ENCODE data around the gene ZNF804B.
"Not testable (repeated sequence)": the region's sequence is repeated elsewhere in the genome, so short reads cannot be mapped to it uniquely, and the experiment has no call there.

ZNF804B gene

GRCh38 chr7:89077992-89078391 is 318.5 kb downstream of the ZNF804B start:
- no peak for DNase-seq (ENCODE audit: low read depth, low spot score)

GRCh38 chr7:89085580-89085979 is 326.1 kb downstream of the ZNF804B start:
- no peak for DNase-seq (ENCODE audit: low read depth, low spot score)

GRCh38 chr7:89091550-89091949 is 332.1 kb downstream of the ZNF804B start:
- no peak for DNase-seq (ENCODE audit: low read depth, low spot score)

GRCh38 chr7:89094269-89094668 is 334.8 kb downstream of the ZNF804B start:
- no peak for DNase-seq (ENCODE audit: low read depth, low spot score)

- DNase-seq (ENCODE audit: low read depth, low spot score): no peak
Measured at GRCh38 chr7:89103564-89103963, 344.1 kb downstream of the ZNF804B start.

- DNase-seq (ENCODE audit: low read depth, low spot score): no peak
Measured at GRCh38 chr7:89104748-89105685, 345.5 kb downstream of the ZNF804B start.

GRCh38 chr7:89123871-89124270 is 364.4 kb downstream of the ZNF804B start:
- no peak for DNase-seq (ENCODE audit: low read depth, low spot score)

- DNase-seq (ENCODE audit: low read depth, low spot score): no peak
Measured at GRCh38 chr7:89129600-89130375, 370.3 kb downstream of the ZNF804B start.

- no peak for DNase-seq (ENCODE audit: low read depth, low spot score)
Measured at GRCh38 chr7:89133357-89133756, 373.9 kb downstream of the ZNF804B start.

GRCh38 chr7:89133819-89134218 is 374.3 kb downstream of the ZNF804B start:
- DNase-seq (ENCODE audit: low read depth, low spot score): no peak

- DNase-seq (ENCODE audit: low read depth, low spot score): no peak
Measured at GRCh38 chr7:89145801-89146200, 386.3 kb downstream of the ZNF804B start.

GRCh38 chr7:89160107-89160506 is 400.6 kb downstream of the ZNF804B start:
- DNase-seq (ENCODE audit: low read depth, low spot score): no peak

GRCh38 chr7:89165421-89165820 is 405.9 kb downstream of the ZNF804B start:
- DNase-seq (ENCODE audit: low read depth, low spot score): no peak

- DNase-seq (ENCODE audit: low read depth, low spot score): no peak
Measured at GRCh38 chr7:89170628-89171027, 411.1 kb downstream of the ZNF804B start.

- DNase-seq (ENCODE audit: low read depth, low spot score): no peak
Measured at GRCh38 chr7:89182116-89182515, 422.6 kb downstream of the ZNF804B start.

- no peak for DNase-seq (ENCODE audit: low read depth, low spot score)
Measured at GRCh38 chr7:89183712-89184111, 424.2 kb downstream of the ZNF804B start.

- DNase-seq (ENCODE audit: low read depth, low spot score): no peak
Measured at GRCh38 chr7:89200758-89201157, 441.3 kb downstream of the ZNF804B start.

- no peak for DNase-seq (ENCODE audit: low read depth, low spot score)
Measured at GRCh38 chr7:89223900-89224395, 464.4 kb downstream of the ZNF804B start.

GRCh38 chr7:89228688-89229171 is 469.2 kb downstream of the ZNF804B start:
- DNase-seq (ENCODE audit: low read depth, low spot score): not testable (repeated sequence)

- no peak for DNase-seq (ENCODE audit: low read depth, low spot score)
Measured at GRCh38 chr7:89238156-89238555, 478.7 kb downstream of the ZNF804B start.

- DNase-seq (ENCODE audit: low read depth, low spot score): no peak
Measured at GRCh38 chr7:89246196-89246595, 486.7 kb downstream of the ZNF804B start.

- DNase-seq (ENCODE audit: low read depth, low spot score): no peak
Measured at GRCh38 chr7:89247207-89247606, 487.7 kb downstream of the ZNF804B start.

Data from smooth muscle cell of the brain vasculature (primary cell).